GM12878 (cell line): Measurements from ENCODE around the gene ISLR.
"Not testable (repeated sequence)": the region's sequence is repeated elsewhere in the genome, so short reads cannot be mapped to it uniquely, and the experiment has no call there.

ENCODE experiments used
- BHLHE40 ChIP-seq, 2 experiments: fragments of 450-650 bp in 1 of 2; IDR thresholded peaks; 2 replicates each; pipeline ENCODE4 v1.6.1; 2011 to 2017; ENCODE audit warnings: low read depth in 2 of 2, borderline replicate concordance in 1 of 2, improper control_type of control experiment in 1 of 2, low read length in 1 of 2, mild to moderate bottlenecking in 1 of 2
- CTCF ChIP-seq, 3 experiments: IDR thresholded peaks in 2 of 3; conservative IDR thresholded peaks in 1 of 3; 2 replicates each; pipeline ENCODE4 v1.5.1; 2011; ENCODE audit warnings: low read depth in 3 of 3, low read length in 3 of 3, mild to moderate bottlenecking in 3 of 3, control low read depth in 2 of 3, moderate library complexity in 2 of 3, inconsistent platforms in 1 of 3, mixed read lengths in 1 of 3; ENCODE audit not compliant: control insufficient read depth in 2 of 3, insufficient read depth in 1 of 3; ENCODE audit errors: extremely low read depth in 1 of 3
- E4F1 ChIP-seq: fragments of 450-650 bp; IDR thresholded peaks from 2 replicates; pipeline ENCODE4 v1.6.1; 2018; ENCODE audit warnings: borderline replicate concordance, mild to moderate bottlenecking; ENCODE audit not compliant: partially characterized antibody
- EZH2 ChIP-seq: IDR thresholded peaks from 2 replicates; pipeline ENCODE4 v1.6.1; 2012; ENCODE audit warnings: low read depth, mild to moderate bottlenecking, control low read depth, inconsistent platforms, low read length, borderline replicate concordance; ENCODE audit not compliant: control insufficient read depth
- HDAC6 ChIP-seq: fragments of 200-600 bp; sonication (generic); IDR thresholded peaks from one replicate; pipeline ENCODE4 v1.8.0; 2017; ENCODE audit warnings: antibody characterized with exemption; ENCODE audit not compliant: unreplicated experiment
- JUND ChIP-seq: IDR thresholded peaks from 2 replicates; pipeline ENCODE4 v1.6.1; 2012; ENCODE audit warnings: low read depth, mild to moderate bottlenecking, low read length, improper control_type of control experiment, moderate library complexity
- NFYB ChIP-seq: IDR thresholded peaks from 2 replicates; pipeline ENCODE4 v1.6.1; 2011; ENCODE audit warnings: low read depth, mild to moderate bottlenecking, low read length, improper control_type of control experiment, moderate library complexity; ENCODE audit not compliant: insufficient read depth
- PBX3 ChIP-seq: IDR thresholded peaks from 2 replicates; pipeline ENCODE4 v1.6.1; 2011; ENCODE audit warnings: mild to moderate bottlenecking, low read depth, low read length, moderate library complexity; ENCODE audit not compliant: insufficient replicate concordance
- POLR2A ChIP-seq: IDR thresholded peaks from 2 replicates; pipeline ENCODE4 v1.6.1; 2011; ENCODE audit warnings: low read depth, mild to moderate bottlenecking, low read length
- SIN3A ChIP-seq: IDR thresholded peaks from 2 replicates; pipeline ENCODE4 v1.6.1; 2012; ENCODE audit warnings: low read depth, low read length, improper control_type of control experiment
- SPI1 ChIP-seq: IDR thresholded peaks from 2 replicates; pipeline ENCODE4 v1.6.1; 2011; ENCODE audit warnings: low read depth, mild to moderate bottlenecking, low read length, moderate library complexity, borderline replicate concordance; ENCODE audit not compliant: insufficient read depth
- USF2 ChIP-seq: IDR thresholded peaks from 2 replicates; pipeline ENCODE4 v1.6.1; 2011; ENCODE audit warnings: low read depth, low read length, improper control_type of control experiment, borderline replicate concordance
- ZZZ3 ChIP-seq: IDR thresholded peaks from 2 replicates; pipeline ENCODE4 v1.6.1; 2011; ENCODE audit warnings: low read depth; ENCODE audit not compliant: control insufficient read depth, insufficient read length

GRCh38 chr15:74162195-74162536 is 11.3 kb upstream of the ISLR start:
- TF ChIP-seq E4F1; POLR2A; EZH2; SPI1; SIN3A; USF2; JUND; ZZZ3; CTCF (IDR thresholded peaks at IDR 0.05 in 2 of 3, conservative IDR thresholded peaks at IDR 0.05 in 1 of 3; ENCODE audit: control insufficient read depth in 2 of 3, extremely low read depth in 1 of 3, insufficient read depth in 1 of 3, low read depth in 3 of 3, low read length in 3 of 3); BHLHE40 (IDR thresholded peaks at IDR 0.05; ENCODE audit: borderline replicate concordance in 1 of 2, low read depth in 2 of 2, low read length in 1 of 2); PBX3; NFYB; HDAC6: not testable (repeated sequence)
